Kidney (tissue), 14 donors: Measurements from ENCODE around the gene URI1. TPM values are rescaled to one million over a fixed set of nuclear protein-coding genes. Genes with fewer than 3 reads are reported as not detected.

Experiments used
- DNase-seq, 5 donors: peaks; one replicate each; pipeline ENCODE4 v3.0.0-alpha.2; 2013 to 2020
- FAIRE-seq: peaks from 2 replicates; lab custom pipeline; 2012; peaks lifted over from hg19 to GRCh38; lab: Jason Lieb, UNC
- H3K27ac ChIP-seq, 2 donors: one replicate each; pipeline ENCODE4 v1.7.0; 2013; ENCODE audit warnings: low read depth in 2 of 2, low read length in 2 of 2, inconsistent platforms in 1 of 2
- H3K27me3 ChIP-seq: one replicate; pipeline ENCODE4 v1.7.1; 2013; ENCODE audit warnings: low read length, inconsistent platforms; ENCODE audit not compliant: control insufficient read depth, insufficient read depth
- H3K36me3 ChIP-seq, 3 donors: one replicate each; pipeline versions ENCODE4 v1.7.0 to v1.7.1; 2013; ENCODE audit warnings: low read length in 3 of 3, control low read depth in 1 of 3, inconsistent platforms in 1 of 3; ENCODE audit not compliant: insufficient read depth in 3 of 3, control insufficient read depth in 2 of 3
- H3K4me1 ChIP-seq, 3 donors: one replicate each; pipeline versions ENCODE4 v1.7.0 to v1.7.1; 2013; ENCODE audit warnings: low read length in 3 of 3, inconsistent platforms in 1 of 3, low read depth in 1 of 3; ENCODE audit not compliant: control insufficient read depth in 2 of 3, insufficient read depth in 2 of 3
- H3K4me3 ChIP-seq, 3 donors: one replicate each; pipeline versions ENCODE4 v1.7.0 to v1.8.1; 2013; ENCODE audit warnings: low read length in 3 of 3, control low read depth in 1 of 3, inconsistent platforms in 1 of 3
- H3K9ac ChIP-seq, 3 donors: one replicate each; pipeline versions ENCODE4 v1.7.0 to v1.7.1; 2013; ENCODE audit warnings: low read length in 3 of 3, control low read depth in 1 of 3, inconsistent platforms in 1 of 3
- H3K9me3 ChIP-seq, 3 donors: one replicate each; pipeline versions ENCODE4 v1.7.0 to v1.7.1; 2013; ENCODE audit warnings: low read length in 3 of 3, control low read depth in 1 of 3, inconsistent platforms in 1 of 3; ENCODE audit not compliant: control insufficient read depth in 2 of 3, insufficient read depth in 1 of 3
- intact Hi-C: fragments of 100-400 bp; cut with DNase I; formaldehyde crosslinking; loops from one replicate; pipeline ENCODE4 v1.11.1; 2022
- polyA plus RNA-seq: library from polyadenylated mRNA; stranded (reverse); fragments of 350-450 nt; fragmentation: Illumina TruSeq; extraction: RNeasy Lipid Tissue Mini Kit (QIAGEN cat#74804); gene quantifications from one replicate; pipeline ENCODE4 v1.2.3, GENCODE V29; 2014; ENCODE audit warnings: low read depth, low replicate concordance; ENCODE audit not compliant: insufficient read depth
- total RNA-seq: library from RNA; stranded (reverse); fragmentation: NEBNext Ultra II Directional; extraction: Animal tissue kit (Norgen Biotek cat#: 25700); gene quantifications from one replicate; pipeline ENCODE4 v1.2.1, GENCODE V29; 2021
- TF ChIP-seq, protein P1 (sequence below): IDR thresholded peaks from 3 replicates; pipeline ENCODE4 v1.5.1; 2012; ENCODE audit warnings: mild to moderate bottlenecking, moderate library complexity, borderline replicate concordance; ENCODE audit not compliant: insufficient read depth; ENCODE audit errors: extremely low read depth
- donor health status: control.
- donor health status: control.
- donor health status: control.
- donor health status: control.
- donor health status: control.
- donor health status: DM: yes; HTN: yes; CAD: no.
- donor health status: Normal renal cell carcinoma (clear cell type).

Gene URI1
- total and polyA plus RNA-seq, 2 donors from 2014 or later: 34.8 to 56.3 TPM

DNA sequence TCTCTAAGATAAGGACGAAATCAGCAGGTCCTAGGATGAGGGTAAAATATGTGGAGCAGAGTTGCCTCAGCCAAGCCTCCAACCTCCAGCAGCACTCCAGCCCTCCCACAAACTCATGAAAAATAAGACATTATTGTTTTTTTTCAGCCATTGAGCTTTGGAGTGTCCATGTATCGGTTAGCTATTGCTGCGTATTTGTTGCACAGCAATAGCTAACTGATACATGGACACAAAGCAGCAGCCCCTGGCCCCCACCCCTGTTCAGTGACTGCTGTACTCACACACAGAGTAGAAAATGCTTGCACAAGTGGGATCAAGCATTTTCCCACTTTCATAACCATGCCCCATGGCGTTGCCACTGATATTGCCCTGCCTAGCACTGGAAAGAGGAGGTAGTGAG lies 19.1 kb upstream of the URI1 start:
- DNase-seq (no peak), FAIRE-seq (no peak)
- H3K27ac ChIP-seq: no peak overlapping the region
- H3K9ac ChIP-seq: no peak overlapping the region
- no peaks in the 10 kb centered on the region for H3K36me3 ChIP-seq
- no peaks in the 10 kb centered on the region for H3K27me3 ChIP-seq
- H3K4me3 ChIP-seq: no peak overlapping the region
- no peaks in the 10 kb centered on the region for H3K9me3 ChIP-seq
- intact Hi-C loops: no loop called here
- no peaks in the 10 kb centered on the region for H3K4me1 ChIP-seq
- TF ChIP-seq, protein P1, sequence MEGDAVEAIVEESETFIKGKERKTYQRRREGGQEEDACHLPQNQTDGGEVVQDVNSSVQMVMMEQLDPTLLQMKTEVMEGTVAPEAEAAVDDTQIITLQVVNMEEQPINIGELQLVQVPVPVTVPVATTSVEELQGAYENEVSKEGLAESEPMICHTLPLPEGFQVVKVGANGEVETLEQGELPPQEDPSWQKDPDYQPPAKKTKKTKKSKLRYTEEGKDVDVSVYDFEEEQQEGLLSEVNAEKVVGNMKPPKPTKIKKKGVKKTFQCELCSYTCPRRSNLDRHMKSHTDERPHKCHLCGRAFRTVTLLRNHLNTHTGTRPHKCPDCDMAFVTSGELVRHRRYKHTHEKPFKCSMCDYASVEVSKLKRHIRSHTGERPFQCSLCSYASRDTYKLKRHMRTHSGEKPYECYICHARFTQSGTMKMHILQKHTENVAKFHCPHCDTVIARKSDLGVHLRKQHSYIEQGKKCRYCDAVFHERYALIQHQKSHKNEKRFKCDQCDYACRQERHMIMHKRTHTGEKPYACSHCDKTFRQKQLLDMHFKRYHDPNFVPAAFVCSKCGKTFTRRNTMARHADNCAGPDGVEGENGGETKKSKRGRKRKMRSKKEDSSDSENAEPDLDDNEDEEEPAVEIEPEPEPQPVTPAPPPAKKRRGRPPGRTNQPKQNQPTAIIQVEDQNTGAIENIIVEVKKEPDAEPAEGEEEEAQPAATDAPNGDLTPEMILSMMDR: no peak

DNA sequence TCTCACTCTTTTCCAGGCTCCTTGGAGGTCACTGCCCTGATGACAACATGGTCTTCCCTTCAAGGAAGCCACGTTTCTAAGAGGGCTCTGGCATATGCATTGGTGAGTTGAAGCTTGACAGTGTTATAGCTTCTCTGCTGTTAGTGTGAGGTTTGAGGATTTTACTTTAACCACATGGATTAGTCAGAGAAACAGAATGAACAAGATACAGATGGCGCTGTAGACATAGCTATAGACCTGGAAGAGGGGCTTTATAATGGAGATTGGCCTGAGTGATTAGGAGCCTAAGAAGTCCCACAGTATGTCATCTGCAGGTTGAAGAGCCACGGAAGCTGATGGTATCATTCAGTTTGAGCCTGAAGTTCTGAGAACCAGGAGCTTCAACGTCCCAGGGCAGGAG lies 18.4 kb upstream of the URI1 start:
- Histone ChIP-seq H3K36me3 (no peaks in the 10 kb centered on the region), H3K27me3 (no peaks in the 10 kb centered on the region), H3K27ac (no peak overlapping the region), H3K9ac (no peak overlapping the region), H3K9me3 (no peaks in the 10 kb centered on the region), H3K4me1 (no peaks in the 10 kb centered on the region), H3K4me3 (no peak overlapping the region)
- intact Hi-C loops: no loop called here
- TF ChIP-seq, protein P1: no peak
- no peak for DNase-seq
- no peak for FAIRE-seq

DNA sequence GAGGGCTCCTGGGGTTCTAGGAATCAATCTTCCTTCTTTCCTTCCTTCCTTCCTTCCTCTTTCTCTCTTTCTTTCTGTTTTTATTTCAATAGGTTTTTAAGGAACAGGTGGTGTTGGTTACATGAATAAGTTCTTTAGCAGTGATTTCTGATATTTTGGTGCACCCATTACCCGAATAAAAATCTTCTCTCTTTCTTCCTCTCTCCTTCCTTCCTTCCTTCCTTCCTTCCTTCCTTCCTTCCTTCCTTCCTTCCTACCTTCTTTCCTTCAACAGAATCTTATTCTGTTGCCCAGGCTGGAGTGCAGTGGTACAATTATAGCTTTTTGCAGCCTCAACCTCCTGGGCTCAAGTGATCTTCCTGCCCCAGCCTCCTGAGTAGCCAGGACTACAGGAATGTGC lies 16.0 kb upstream of the URI1 start:
- H3K36me3 ChIP-seq: no peaks in the 10 kb centered on the region
- no peak overlapping the region for H3K27ac ChIP-seq
- DNase-seq: no peak
- no peak for FAIRE-seq
- no peaks in the 10 kb centered on the region for H3K9me3 ChIP-seq
- intact Hi-C loops: no loop called here
- TF ChIP-seq, protein P1: no peak
- H3K27me3 ChIP-seq: no peaks in the 10 kb centered on the region
- no peak overlapping the region for H3K9ac ChIP-seq
- no peaks in the 10 kb centered on the region for H3K4me1 ChIP-seq
- no peak overlapping the region for H3K4me3 ChIP-seq

DNA sequence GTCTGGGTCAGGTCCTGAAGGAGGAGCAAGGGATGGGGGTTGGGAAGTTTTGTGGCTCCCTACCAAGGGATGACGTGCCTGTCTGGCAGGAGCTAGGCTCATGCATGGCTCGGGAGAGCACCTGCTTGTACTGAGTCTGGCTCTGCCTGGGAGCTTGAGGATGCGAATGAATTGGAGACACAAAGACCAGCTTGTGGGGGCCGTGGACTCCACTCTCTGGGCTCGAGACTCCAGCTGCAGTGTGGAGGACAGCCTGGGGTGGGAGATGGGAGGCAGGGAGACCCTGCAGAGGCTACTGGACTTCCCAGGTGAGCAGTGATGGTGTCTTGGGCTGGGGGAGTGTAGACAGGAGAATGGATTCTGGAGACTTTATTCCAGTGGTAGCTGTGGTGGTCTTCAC lies 15.2 kb upstream of the URI1 start:
- H3K9me3 ChIP-seq: no peaks in the 10 kb centered on the region
- TF ChIP-seq, protein P1: no peak
- no peaks in the 10 kb centered on the region for H3K36me3 ChIP-seq
- DNase-seq (no peak), FAIRE-seq (no peak)
- no peaks in the 10 kb centered on the region for H3K4me1 ChIP-seq
- H3K27ac ChIP-seq: no peak overlapping the region
- H3K9ac ChIP-seq: no peak overlapping the region
- no peaks in the 10 kb centered on the region for H3K27me3 ChIP-seq
- no peak overlapping the region for H3K4me3 ChIP-seq
- intact Hi-C loops: no loop called here
